Measurements from ENCODE around the gene GSX2.

The GSX2 gene

DNA sequence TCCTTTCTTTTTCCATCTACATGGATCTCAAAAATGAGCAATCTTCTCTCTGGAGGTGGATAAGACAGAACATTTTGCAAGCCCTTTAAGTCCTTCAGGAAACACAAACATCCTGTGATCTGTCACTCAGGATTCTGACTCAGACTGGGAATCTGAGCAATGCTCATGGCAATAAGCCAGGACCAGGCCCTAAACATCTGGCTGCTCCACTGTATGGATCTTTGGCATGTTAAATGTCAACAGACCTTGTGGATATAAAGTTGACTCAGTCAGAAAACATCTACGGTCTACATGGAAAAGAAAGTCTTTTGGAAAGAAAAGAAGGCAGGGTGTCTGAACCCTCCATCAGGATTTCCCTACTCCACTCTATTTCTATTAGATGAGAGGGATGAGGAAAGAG is 17.8 kb upstream of the GSX2 start:
- DNase-seq = no peak

DNA sequence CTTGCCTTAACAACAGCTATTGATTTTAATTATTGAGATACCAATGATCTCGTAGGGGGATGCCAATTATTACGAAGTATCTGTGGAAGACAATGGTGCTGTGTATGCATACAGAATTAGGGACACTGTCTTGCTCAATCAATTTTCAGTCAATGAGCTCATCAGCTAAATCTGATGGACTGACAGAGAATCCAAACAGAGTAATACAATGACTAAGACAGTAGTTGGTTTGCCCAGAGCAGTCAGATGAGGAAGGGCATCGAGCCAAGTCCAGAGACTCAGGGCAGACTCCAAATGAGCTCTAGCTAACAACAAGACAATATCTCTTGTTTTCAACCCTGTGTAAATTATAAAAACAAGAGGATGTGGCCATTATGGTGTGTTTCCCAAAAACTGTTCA is 14.7 kb upstream of the GSX2 start:
- DNase-seq = no peak

DNA sequence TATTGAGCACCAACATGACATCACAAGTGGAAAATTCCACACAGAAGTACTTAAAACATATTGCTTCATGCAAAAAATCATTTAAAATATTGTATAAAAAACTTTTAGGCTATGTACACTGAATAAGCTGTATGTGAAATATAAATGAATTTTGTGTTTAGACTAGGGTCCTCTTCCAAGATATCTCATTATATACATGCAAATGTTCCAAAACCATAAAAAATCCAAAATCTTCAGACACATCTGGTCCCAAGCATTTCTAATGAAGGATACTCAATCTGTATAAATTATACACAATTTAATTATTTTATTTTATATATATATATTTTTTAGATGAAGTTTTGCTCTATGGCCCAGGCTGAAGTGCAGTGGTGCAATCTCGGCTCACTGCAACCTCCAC is 10.1 kb upstream of the GSX2 start:
- no peak for DNase-seq

DNA sequence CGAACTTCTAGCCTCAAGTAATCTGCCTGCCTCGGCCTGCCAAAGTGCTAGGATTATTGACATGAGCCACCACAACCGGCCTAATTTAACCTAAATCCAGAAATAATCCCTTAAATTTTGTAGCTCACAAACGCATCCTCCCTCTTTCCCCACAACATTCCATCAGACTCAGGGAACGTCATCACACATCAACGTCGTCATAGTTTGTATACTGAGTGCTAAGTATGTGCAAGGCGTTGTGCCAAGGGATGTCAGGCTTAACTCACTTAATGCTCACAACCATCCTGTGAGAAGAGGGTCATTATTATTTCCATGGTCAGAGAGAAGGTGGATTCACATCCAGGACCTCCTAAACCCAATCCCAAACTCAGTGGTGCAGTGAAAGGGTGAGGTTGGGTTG is 9.6 kb upstream of the GSX2 start:
- no peak for DNase-seq

DNA sequence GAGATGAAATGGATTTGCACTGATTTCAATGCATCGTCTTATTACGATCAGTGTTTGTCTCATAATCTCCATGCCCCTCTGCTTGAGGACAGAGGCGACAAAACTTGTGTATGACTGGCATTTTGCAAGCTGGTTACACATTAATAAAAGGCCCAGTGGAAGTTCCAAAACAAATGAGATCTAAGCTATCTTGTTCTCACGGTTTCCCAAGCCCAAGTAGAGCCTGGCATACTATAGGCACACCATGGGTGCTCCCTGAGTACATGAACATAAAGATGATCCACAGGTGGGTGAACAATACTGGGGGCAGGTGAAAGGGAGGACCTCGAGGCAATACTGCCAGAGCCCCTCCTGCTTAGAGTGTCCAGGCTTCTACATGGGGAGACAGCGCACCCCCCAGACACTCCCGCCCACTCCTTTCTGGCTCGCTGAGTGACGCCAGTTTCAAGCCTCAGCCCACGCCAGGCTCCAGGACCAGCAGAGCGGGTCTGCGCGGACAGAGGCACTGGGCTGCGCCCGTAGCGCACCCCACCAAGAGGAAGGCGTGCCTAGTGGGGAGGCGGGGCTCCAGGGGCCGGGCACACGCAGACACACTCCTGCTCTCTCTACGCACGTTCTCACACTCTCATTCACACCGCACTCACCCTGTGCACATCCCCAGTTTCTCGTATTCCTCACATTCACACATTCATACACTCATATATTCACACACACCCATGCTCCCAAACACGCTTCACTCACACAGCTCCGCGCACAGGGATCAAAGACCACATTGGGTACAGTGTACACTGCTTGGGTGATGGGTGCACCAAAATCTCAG is 8.9 kb upstream of the GSX2 start:
- no peak for DNase-seq

DNA sequence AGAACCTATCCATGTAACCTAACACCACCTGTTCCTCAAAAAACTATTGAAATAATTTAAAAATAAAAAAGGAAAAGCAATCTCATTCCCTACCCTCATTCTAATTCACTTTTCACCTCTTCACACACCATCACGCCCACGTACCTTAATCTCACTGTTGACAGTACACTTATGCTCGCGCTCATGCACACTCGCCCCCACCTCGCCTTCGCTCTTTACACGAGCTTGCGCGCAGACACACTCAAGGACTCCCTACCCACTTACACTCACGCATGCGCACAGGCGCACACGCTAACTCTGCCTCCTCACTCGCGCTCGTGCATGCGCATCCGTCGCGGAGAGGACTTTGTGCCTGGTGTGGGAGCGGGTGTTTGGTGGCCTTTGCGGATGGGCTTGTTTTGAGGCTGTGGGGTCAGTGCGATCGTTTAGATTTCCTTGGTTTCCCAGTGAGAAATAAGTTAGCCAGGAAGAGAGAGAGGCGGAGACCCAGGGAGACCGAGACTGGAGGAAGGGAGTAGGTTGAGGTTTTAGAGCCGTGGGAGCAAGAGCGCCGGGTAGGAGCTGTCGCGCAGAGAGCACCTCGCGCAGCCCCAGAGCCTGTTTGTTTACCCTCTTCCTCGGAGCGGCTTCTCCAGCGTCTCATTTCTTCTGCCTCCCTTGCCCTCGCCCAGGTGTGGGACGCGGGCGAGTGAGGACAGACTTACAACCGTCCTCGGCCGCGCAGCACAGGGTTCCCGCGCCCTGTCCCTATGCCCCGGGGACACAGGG is 8.1 kb upstream of the GSX2 start:
- DNase-seq = peak; percentile 29

DNA sequence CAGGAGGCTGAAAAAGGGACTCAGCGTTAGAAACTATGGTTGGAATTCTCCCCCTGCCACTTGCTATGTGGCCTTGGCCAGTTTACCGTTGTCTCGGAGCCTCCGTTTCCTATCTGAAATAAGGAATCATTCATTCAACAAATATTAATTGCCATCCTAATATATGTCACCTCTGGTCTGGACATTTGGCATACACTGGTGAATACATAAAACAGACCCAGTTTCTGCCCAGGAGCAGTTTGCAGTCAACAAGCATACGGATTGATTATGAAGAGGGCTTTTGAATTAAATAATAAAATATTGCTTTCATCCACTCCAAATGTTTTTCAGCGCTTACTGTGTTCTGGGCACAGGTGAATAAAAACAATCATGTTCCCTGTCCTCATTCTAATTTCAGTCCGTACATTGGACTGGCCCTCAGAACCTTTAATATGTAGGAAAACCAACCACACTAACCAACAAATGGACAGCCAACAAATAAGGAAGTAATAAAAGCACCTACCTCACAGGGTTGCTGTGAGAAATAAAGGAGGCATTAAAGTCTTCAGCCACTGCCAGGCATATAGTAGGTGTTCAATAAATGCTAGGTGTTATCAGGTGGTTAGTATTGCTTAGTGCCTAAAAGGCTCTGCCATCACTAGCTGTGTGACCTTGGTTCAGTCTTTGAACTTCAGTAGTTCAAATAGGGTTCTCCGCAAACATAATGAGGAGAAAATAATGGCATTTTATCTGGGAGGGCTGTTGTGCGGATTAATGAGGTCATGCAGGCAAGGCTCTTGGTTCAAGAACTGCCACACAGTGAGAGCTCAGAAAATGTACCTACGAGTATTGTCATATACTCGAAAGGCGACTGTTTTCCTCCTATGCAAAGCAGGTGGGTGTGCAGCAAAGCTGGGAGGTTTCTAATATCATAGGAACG is 7.3 kb upstream of the GSX2 start:
- DNase-seq = no peak

DNA sequence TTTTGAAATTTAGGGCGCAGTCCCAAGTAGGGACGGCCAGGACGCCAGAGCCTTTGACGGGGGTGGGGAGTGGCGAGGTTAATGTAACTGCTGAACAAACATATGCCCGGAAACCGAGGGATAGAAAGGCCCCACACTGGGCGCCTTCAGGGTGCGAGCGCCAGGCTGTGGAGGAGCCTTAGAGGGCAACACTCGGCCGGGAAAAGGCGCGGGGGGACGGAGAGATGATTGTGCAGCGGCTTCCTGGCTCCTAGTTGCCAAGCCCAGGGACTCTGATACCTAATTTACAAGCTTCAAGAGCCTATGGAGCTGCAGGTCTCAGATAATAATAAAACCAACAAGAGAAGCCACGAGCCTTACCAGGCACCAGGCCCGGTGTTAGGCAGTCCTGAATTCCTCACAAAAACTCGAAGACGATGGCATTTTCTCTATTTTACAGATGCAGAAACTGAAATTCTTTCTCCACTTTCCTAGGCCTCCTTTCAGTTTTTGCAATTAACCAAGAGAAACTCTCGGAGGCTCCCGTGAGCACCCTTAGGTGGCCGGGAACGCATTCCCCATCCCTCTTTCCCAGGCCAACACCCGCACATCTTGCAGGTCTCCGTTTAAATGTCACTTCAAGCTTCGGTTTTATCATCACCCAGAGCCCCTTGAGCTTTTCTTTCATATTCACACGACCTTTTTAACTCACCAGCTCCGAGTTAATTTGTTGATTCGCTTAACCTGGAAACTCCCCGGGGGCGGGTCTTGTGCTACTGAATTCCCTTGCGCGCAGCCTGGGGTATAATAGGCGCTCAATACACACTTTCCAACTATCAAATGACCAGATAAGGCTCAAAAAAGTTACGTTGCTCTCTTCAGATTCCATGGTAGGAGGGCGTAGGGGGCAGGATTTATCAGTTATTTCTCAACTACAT is 6.4 kb upstream of the GSX2 start:
- no peak for DNase-seq

DNA sequence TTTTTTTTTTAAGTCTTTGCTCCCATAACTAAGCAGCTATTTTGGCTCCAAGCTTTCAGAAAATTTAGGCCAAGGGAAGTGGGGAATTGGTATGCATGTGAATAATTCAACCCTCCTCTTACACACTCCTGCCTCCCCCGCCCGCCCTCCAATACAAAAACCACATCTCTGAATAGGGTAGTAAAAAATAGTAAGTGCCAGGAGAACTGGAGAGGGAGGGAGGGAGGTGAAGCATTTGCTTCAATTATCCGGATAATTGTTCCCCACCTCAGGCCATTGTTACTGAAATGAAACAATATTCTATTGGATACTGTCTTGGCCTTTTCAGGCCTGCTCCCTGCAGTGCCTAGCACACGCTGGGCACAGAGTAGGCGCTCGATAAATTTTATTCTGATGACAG is 5.5 kb upstream of the GSX2 start:
- DNase-seq = no peak

DNA sequence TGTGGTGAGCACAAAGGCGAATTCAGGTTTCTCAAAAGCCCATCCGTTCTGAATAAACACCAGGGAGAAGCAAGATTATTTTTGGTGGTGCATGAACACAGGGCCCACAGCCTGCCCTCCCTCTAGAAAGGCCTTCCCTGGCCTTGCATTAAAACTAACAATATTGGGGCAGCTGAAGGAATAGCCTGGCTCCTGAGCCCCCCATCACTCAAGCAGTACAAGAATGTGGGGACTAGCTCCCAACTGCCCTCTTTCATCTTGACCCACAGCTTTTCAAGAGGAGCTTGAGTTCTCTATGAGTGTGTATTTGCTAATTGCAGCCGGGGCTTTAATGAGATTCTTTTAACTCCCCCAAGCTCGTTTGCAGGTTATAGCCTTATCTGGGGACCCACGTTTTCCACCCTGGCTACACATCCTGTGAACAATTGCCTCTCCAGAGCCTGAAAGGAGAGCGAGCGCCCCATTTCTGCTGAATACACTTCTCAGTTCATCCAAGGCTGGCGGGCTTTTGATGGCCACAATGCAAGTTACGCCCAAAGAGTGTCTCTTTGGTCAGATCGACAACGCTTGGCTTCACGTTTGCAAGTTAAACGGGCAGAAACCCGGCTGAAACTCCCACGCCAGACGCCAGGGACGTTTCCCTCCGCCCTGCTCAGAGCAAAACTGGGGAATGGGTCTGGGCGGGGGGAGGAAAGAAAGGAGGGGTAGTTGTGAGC is 4.7 kb upstream of the GSX2 start:
- DNase-seq = no peak

DNA sequence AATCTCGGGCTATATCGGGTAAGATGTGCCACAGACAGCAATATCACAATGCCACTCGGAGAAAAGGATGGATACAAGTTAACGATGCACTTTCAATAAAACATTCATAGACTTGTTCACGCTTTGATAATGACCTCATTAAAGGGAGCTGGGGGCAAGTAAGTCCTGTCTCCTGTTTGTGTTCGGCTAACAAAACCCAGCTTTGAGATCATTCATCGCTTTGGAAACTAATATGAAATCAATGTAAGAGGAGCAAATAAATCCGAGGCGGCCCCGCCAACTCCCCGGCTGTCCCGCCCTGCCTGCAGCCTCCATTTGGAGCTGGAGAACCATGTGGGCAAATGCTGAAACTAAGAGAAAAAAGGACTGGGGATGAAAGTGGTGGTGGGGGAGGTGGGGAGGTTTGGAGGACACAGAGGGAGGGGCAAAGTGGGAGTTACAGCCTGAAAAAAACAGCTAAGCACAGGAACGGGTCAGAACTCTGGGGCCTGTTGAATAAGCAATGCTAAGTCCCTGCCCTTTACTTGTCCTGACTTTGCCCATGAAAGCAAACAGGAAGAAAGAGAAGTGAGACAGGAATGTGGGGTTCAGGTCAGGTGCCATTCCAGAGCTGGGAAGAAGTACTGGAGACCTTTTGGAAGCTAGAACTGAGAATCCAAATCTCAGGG is 3.5 kb upstream of the GSX2 start:
- no peak for DNase-seq

DNA sequence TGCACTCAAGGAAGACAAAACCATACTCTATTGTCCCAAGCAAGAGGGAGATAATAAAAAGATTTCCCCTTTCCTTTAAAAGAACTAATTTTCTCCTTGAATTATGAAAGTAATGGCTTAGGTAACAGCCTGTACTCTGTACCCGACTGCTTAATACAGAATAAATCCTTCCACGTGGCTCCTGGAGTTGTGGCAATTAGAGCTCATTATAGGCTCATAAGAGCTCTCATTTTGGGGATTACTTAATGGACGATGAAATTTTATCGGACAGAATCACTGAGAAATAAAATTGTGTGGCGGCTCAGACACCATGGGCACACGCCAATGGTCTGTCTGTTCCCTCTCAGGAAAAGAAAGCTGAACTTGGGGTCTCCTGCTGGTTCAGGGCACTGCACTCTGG is 2.8 kb upstream of the GSX2 start:
- DNase-seq = no peak

DNA sequence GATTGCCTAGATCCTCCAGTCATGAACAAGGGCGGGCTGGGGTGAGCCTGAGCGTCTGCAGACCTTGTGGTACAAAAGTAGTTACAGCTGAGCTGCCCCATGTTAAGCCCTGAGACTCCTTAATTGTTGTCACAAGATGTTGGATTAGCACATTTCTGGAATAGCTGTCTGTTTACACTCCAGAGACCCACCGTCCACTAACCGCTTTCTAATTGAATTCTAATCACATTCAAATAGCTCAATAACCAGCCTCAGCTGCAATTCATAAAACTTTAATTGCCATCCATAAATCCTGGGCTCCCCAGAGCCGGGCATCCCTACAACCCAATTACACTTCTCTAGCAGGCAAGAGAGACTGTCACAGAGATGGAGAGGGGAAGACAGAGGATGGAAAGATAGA is 1.6 kb upstream of the GSX2 start:
- DNase-seq = no peak

DNA sequence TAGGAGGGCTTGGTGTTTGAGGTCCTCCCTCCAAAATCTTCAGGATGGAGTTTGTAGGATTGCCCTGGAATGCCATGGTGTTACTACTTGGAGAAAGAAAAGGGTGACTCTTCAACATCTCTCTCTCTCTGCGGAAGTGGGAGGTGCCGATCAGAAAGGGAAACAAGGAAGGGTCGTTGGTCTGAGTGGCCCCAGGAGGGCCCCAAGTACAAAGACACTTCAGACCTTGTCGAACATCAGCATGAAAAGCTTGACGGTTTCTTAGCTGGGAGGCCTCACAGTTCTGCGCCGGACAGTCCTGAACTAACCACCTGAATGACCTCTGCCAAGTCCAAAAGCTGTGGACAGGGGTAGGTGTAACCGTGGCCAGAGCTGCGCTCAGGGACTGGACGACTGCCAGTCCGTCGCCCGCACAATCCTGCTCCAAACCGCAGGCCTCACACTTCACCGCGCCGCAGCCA is 646 bp upstream of the GSX2 start:
- DNase-seq = no peak

DNA sequence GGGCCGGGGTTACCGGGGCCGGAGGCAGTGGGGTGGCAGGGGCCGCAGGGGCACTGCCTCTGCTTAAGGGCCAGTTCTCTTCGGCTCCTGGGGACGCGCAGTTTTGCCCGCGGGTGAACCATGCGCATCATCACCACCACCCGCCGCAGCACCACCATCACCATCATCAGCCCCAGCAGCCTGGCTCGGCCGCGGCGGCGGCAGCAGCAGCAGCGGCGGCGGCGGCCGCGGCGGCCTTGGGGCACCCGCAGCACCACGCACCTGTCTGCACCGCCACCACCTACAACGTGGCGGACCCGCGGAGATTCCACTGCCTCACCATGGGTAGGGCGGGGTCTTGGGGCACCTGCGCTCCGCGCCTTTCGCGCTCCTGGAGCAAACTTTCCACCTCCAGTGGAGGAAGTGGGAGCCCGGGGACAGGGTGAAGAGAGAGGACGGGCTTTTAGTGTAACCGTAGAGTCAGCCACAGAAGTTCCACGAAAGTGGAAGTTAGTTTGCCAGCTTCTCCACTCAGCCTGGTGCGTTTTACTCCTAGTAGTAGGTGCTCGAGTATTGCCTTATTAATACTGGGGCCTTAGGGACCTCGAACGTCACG is 729 bp downstream of the GSX2 start:
- DNase-seq = no peak

DNA sequence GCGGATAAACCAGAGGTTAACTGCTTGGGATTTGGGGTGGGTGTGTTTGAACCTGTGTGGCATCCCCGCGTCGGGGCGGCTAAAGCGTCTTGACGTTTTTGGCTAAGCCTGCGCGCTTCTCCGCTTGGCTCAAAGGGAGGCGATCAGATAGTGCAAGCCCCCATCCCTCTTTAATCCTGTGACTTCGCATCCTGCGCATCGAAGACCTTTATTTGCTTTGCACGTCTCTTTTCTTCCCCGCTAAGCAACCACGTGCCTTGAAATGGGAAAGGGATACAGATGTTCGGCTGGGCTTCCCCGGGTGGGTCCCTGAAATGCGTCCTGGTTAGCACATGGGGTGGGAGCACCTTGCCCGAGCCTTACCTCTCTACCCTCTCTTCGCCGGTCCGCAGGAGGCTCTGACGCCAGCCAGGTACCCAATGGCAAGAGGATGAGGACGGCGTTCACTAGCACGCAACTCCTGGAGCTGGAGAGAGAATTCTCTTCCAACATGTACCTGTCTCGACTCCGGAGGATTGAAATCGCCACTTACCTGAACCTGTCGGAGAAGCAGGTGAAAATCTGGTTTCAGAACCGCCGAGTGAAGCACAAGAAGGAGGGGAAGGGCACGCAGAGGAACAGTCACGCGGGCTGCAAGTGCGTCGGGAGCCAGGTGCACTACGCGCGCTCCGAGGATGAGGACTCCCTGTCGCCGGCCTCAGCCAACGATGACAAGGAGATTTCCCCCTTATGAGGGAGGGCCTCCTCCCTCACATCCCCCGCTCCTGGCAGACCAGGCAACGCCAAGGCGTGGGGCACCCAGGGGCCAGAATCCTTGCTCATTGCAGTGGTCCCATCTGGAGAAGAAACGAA is 1.5 kb downstream of the GSX2 start:
- DNase-seq = no peak

DNA sequence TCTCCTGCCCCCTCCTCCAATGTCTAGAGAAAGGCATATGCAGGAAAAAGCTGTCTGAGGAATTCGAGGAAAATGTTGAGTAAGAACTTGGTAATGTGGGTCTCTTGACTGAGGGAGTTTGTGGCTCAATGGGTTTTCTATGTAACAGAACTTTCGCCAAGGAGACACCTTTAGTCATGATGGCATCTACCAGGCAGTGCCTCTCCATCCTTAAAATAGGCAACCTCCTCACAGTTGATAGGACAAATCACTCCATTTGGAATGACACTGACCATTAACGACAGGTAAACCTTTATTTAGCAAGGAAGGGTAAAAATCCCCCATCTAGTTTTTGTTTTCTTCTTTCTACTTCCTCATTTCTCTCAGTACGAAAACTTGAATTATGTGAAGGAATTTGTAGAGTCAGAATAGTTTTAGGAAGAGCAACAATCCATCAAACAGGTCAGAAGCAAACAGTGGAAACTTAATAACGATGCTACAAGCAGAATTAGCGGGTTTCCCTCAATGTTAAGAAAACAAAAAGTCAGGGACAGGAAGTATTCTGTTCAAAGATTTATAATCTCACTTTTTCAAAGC is 2.7 kb downstream of the GSX2 start:
- no peak for DNase-seq

DNA sequence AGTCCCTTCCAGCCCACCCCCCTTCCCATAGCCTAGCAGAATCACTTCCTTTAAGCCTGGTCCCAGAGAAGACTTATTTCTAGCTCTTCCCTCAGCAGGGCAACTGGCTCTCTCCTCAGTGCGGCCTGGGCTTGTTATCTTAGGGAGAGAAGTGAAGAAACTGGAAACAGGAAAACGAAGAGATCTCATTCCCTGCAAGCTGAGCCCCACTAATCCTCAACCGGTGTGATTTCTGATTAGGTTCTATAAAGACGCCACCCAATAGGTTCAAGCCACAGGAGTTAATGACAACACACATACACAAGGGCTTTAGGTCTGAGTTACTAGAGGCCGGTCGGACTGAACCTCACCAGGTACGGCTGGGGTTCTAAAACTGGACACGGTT is 3.2 kb downstream of the GSX2 start:
- DNase-seq = no peak

DNA sequence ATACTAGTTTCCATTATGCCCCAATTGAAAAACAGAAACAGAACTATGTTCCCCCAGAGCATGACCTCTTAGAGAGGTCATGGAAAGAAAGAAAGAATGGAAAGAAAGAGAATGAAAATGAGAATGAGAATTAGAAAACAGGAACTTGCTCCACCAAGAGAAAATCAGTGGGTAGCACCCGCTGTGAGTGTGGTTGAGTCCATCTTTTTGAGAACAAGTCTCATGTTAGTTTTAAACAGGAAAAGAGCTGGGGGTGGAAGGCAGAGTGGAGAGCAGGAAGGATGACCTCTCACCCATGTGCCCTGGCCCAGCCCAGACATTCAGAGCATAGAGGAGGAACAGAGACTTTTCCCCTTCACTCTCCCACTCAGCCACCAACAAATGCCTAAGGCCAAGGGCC is 4.9 kb downstream of the GSX2 start:
- no peak for DNase-seq
